Measurements from ENCODE around the gene PLCZ1. TPM values are rescaled to one million over a fixed set of nuclear protein-coding genes. Genes with fewer than 3 reads are reported as not detected.

PLCZ1 gene
- total and polyA plus RNA-seq, 9 donors, result 0.21 TPM; not detected in 8

DNA sequence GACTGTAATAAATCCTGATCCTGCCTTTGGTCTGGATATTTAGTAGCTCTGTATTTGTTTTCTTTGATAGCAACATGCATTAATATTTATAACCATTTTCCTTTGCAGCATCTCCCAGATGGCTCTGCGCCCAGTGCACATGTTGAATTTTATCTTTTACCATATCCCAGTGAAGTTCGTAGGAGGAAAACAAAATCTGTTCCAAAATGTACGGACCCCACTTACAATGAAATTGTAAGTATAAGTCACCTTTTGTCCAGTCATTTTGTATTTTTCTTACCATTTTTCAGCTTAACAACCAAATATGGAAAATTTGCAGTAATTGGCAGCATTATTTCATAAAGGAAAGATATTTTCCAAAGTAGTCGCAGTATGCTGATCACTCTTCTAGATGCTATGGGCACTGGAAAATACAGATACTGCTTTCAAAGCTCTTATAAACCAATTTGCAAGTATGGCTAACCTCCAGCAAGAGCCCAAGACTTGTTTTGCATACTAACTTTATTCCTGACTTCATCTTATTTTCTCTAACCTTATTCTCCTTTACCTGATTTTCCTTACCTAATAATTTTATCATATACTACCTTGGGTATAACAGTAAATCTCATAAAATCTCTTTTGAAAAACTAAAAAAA is 97.4 kb downstream of the PLCZ1 start:
- WGBS (ENCODE audit: insufficient coverage), result no CpG with 5 or more reads among the region's 4 CpGs
- H3K27ac ChIP-seq (ENCODE audit: low read length), result no peak overlapping the region
- DNase-seq, result peak; percentile 73
- H3K4me3 ChIP-seq (ENCODE audit: low read length), result no peak overlapping the region
- no peaks in the 10 kb centered on the region for H3K36me3 ChIP-seq (ENCODE audit: control insufficient read depth, insufficient read depth, low read length)
- no peaks in the 10 kb centered on the region for H3K27me3 ChIP-seq (ENCODE audit: control insufficient read depth, insufficient read depth, low read length)
- H3K4me1 ChIP-seq (ENCODE audit: control insufficient read depth, insufficient read depth, low read length), result peaks cover 3% of the 10 kb centered on the region
- H3K9me3 ChIP-seq (replicated peaks; ENCODE audit: control insufficient read depth, low read depth, low read length), result no peaks in the 10 kb centered on the region

DNA sequence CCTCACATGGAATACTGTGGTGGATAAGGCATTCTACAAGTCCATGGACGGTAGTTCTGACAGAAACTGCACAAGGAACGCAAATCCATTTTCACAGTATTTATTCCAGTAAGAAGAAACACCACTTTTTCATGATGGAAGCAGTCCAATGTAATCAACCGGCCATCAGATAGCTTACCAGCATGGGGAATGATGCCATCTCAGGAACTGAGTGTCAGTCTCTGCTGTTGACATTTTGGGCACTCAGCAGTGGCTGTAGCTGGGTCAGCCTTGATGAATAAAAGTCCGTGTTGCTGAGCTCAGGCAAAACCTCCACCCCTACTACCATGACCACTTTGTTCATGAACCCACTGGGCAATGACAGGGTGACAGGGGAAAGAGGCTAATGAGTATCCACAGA is 103.4 kb downstream of the PLCZ1 start:
- WGBS (ENCODE audit: insufficient coverage), result 86% methylated on average over 3 of the region's 4 CpGs
- Histone ChIP-seq H3K36me3 (ENCODE audit: control insufficient read depth, insufficient read depth, low read length) (no peaks in the 10 kb centered on the region), H3K4me3 (ENCODE audit: low read length) (no peak overlapping the region), H3K27me3 (ENCODE audit: control insufficient read depth, insufficient read depth, low read length) (no peaks in the 10 kb centered on the region), H3K9me3 (replicated peaks; ENCODE audit: control insufficient read depth, low read depth, low read length) (no peaks in the 10 kb centered on the region), H3K27ac (ENCODE audit: low read length) (no peak overlapping the region), H3K4me1 (ENCODE audit: control insufficient read depth, insufficient read depth, low read length) (no peaks in the 10 kb centered on the region)
- no peak for DNase-seq

Other genes with a start within 250 kb of the PLCZ1 start
- gene CAPZA3, start 107 bp upstream of the PLCZ1 start, total RNA-seq, result not detected
- gene CAPZA3, start 107 bp upstream of the PLCZ1 start, polyA plus RNA-seq (ENCODE audit: insufficient read depth in 1 of 8, insufficient read length in 8 of 8, low replicate concordance in 1 of 8), result not detected

All from muscle of leg (tissue), 11 donors.